ENCODE results near the gene FAM50A.

The FAM50A gene

GRCh38 chrX:154470914-154471568, 27.1 kb downstream of the FAM50A start:
- no peak for TF ChIP-seq FOXP2 (optimal IDR thresholded peaks at IDR 0.05; ENCODE audit: borderline replicate concordance, extremely low read depth, extremely low read length, insufficient read depth)
- no peak for TF ChIP-seq POLR2AphosphoS5 (IDR thresholded peaks at IDR 0.05; ENCODE audit: low read depth, low read length)
- TF ChIP-seq, protein P1, sequence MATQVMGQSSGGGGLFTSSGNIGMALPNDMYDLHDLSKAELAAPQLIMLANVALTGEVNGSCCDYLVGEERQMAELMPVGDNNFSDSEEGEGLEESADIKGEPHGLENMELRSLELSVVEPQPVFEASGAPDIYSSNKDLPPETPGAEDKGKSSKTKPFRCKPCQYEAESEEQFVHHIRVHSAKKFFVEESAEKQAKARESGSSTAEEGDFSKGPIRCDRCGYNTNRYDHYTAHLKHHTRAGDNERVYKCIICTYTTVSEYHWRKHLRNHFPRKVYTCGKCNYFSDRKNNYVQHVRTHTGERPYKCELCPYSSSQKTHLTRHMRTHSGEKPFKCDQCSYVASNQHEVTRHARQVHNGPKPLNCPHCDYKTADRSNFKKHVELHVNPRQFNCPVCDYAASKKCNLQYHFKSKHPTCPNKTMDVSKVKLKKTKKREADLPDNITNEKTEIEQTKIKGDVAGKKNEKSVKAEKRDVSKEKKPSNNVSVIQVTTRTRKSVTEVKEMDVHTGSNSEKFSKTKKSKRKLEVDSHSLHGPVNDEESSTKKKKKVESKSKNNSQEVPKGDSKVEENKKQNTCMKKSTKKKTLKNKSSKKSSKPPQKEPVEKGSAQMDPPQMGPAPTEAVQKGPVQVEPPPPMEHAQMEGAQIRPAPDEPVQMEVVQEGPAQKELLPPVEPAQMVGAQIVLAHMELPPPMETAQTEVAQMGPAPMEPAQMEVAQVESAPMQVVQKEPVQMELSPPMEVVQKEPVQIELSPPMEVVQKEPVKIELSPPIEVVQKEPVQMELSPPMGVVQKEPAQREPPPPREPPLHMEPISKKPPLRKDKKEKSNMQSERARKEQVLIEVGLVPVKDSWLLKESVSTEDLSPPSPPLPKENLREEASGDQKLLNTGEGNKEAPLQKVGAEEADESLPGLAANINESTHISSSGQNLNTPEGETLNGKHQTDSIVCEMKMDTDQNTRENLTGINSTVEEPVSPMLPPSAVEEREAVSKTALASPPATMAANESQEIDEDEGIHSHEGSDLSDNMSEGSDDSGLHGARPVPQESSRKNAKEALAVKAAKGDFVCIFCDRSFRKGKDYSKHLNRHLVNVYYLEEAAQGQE (IDR thresholded peaks at IDR 0.05; ENCODE audit: insufficient read depth in 1 of 2, low read depth in 2 of 2, low read length in 2 of 2) = no peak
- TF ChIP-seq SIN3A (IDR thresholded peaks at IDR 0.05; ENCODE audit: borderline replicate concordance, insufficient read depth, low read length) = no peak
- TF ChIP-seq TAF1 (IDR thresholded peaks at IDR 0.05; ENCODE audit: borderline replicate concordance, insufficient read depth, low read length) = no peak

DNA sequence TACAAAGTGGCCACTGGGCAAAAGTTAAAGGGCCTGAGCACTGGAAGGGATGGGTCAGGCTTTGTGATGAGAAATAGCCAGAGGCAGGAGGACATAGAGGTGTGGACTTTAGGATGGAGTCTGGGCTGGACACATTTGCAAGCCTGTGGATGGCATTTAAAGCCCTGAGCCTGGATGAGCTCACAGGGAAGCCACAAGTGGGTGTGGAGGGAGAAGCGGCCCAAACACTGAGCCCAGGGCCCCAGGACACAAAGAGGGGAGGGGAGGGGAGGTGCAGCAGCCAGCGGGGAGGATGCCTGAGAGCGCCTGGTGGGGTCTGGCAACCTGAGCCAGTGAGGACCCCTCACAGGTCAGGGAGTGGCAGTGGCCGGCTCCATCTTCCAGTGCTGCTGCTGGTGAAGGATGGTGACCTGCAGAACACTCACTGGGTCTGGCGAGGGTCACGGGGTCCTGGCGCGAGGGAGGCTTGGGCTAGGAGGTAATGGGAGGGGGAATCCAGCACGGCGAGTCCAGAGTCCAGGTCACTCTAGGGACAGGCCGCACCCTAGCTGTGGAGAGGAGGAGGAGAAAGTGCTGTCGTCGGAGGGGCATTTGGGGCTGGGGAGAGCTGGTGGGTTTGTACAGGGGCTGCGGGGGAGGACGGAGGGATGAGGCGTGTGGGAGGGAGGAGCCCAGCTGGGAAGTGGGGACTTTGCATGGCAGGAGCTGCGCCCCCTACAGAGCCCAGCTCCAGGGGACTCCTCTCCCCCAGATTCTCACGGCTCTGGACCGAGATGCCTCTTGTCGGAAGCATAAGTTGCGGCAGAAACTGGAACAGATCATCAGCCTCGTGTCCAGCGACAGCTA, 28.1 kb downstream of the FAM50A start:
- TF ChIP-seq POLR2AphosphoS5 (IDR thresholded peaks at IDR 0.05; ENCODE audit: low read depth, low read length) (no peak), TAF1 (IDR thresholded peaks at IDR 0.05; ENCODE audit: borderline replicate concordance, insufficient read depth, low read length) (no peak), SIN3A (IDR thresholded peaks at IDR 0.05; ENCODE audit: borderline replicate concordance, insufficient read depth, low read length) (no peak), FOXP2 (optimal IDR thresholded peaks at IDR 0.05; ENCODE audit: borderline replicate concordance, extremely low read depth, extremely low read length, insufficient read depth) (no peak)
- TF ChIP-seq, protein P1 (IDR thresholded peaks at IDR 0.05; ENCODE audit: insufficient read depth in 1 of 2, low read depth in 2 of 2, low read length in 2 of 2) = no peak

DNA sequence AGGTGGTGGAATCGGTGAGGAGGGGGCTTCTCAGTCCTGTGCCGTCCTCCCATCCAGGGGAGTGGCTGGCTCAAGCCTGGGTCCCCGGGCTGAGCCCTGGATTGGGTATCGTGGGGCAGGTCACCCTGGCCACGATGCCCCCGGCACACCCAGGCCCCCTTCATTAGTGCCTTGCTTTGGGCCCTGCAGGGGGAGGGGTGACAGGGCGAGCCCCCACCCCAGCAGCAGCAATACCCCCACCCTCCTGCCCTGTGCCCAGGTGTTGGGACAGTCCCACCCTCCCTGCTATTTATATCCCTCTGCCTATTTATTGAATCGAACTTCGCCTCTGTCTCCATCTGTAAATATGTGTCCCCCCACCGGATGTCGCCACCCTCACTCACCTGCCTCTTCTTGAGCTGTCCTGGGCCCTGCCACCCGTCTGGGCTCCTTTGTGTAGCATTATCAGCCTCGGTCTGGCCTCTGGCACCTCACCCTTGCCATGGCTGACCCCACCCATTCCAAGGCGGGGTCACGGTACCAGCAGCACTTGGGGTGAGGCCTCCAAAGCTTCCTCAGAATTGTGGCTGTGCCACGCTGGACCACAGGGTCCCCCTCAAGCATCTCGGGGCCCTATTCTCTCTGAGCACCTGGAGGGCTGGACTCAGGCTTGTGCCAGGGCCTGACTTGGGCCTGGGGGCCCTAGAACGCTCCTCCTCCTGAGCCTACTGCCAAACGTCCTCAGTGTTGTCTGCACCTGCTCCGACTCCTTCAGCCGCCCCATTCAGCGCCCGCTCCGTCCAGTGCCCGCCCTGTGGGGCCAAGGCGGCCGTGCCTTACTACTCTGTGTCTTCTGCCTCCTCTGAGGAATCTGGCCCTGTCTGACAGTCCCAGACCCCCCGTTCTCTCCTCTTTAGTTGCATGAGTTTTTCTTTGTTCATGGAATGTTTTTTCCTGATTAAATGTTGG, 29.0 kb downstream of the FAM50A start:
- TF ChIP-seq POLR2AphosphoS5 (IDR thresholded peaks at IDR 0.05; ENCODE audit: low read depth, low read length) (no peak), SIN3A (IDR thresholded peaks at IDR 0.05; ENCODE audit: borderline replicate concordance, insufficient read depth, low read length) (no peak), TAF1 (IDR thresholded peaks at IDR 0.05; ENCODE audit: borderline replicate concordance, insufficient read depth, low read length) (no peak)
- TF ChIP-seq, protein P1 (IDR thresholded peaks at IDR 0.05; ENCODE audit: insufficient read depth in 1 of 2, low read depth in 2 of 2, low read length in 2 of 2) = no peak

DNA sequence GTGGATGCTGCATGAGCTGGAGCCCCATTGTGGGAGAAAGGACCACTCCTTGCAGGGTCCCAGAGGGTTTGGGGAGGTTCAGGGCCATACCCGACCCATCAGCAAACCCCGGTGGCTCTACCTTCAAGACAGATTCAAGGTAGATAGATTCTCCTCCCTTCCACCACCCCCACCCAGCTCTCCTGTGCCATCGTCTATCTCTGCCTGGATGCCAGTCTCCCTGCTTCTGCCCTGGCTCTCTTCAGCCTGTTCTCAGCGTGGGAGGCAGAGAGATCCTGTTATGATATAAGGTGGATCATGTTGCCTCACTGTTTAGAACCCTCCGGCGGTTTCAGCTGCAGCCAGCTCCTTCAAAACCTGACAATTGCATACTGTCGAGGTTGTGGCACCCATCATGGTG, 29.7 kb downstream of the FAM50A start:
- TF ChIP-seq, protein P1 (IDR thresholded peaks at IDR 0.05; ENCODE audit: insufficient read depth in 1 of 2, low read depth in 2 of 2, low read length in 2 of 2) = no peak
- TF ChIP-seq FOXP2 (optimal IDR thresholded peaks at IDR 0.05; ENCODE audit: borderline replicate concordance, extremely low read depth, extremely low read length, insufficient read depth) = no peak
- TF ChIP-seq SIN3A (IDR thresholded peaks at IDR 0.05; ENCODE audit: borderline replicate concordance, insufficient read depth, low read length) = no peak
- no peak for TF ChIP-seq POLR2AphosphoS5 (IDR thresholded peaks at IDR 0.05; ENCODE audit: low read depth, low read length)
- no peak for TF ChIP-seq TAF1 (IDR thresholded peaks at IDR 0.05; ENCODE audit: borderline replicate concordance, insufficient read depth, low read length)
